ENCODE measurements around the gene SH3RF3. TPM values are rescaled to one million over a fixed set of nuclear protein-coding genes. Genes with fewer than 3 reads are reported as not detected.
A peak's percentile ranks its signal among the peaks of the same experiment; 100 is the strongest.

The SH3RF3 gene
- total and polyA plus RNA-seq, 2 of the 13 experiments (the other 11 are each of a cell fraction or from before 2014, with no cell fraction given) = 0.04 TPM; not detected in 1

DNA sequence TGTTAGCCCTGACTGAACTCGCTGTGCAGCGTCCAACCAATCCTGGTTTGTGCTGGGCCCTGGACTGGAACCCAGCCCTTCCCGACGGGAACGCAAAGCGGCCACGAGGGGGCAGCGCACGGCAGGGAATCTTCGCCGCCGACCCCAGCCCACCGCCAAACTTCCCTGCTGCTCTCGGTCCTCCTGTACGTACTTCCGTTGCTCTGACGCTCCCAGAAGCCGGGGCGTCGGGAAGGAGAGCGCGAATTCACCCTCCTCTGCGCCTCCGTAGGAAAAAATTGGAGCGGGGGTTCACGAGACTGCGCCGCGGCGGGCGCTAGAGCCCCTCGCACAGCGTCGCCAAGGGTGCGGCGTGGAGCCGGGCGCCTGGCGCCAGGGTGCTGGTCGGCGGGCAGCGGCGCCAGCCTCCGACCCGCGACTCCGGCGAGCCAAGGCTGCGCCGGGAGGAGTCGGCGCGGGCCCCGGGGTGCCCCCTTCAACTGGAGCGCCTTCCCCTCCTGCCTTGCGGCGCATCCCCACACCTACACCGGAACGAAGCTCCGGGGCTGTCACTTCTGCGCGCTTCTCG lies 873 bp upstream of the SH3RF3 start (continued):
- TF ChIP-seq, protein P1, sequence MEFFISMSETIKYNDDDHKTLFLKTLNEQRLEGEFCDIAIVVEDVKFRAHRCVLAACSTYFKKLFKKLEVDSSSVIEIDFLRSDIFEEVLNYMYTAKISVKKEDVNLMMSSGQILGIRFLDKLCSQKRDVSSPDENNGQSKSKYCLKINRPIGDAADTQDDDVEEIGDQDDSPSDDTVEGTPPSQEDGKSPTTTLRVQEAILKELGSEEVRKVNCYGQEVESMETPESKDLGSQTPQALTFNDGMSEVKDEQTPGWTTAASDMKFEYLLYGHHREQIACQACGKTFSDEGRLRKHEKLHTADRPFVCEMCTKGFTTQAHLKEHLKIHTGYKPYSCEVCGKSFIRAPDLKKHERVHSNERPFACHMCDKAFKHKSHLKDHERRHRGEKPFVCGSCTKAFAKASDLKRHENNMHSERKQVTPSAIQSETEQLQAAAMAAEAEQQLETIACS (CRISPR knock-in tag; IDR thresholded peaks at IDR 0.05) = peak; percentile 27; the same call in 1 of the 2 replicates
- peak; percentile 98 for TF ChIP-seq STAG1 (CRISPR knock-in tag; IDR thresholded peaks at IDR 0.05)
- no peak for TF ChIP-seq CEBPG (CRISPR knock-in tag; IDR thresholded peaks at IDR 0.05)
- TF ChIP-seq, protein P2, sequence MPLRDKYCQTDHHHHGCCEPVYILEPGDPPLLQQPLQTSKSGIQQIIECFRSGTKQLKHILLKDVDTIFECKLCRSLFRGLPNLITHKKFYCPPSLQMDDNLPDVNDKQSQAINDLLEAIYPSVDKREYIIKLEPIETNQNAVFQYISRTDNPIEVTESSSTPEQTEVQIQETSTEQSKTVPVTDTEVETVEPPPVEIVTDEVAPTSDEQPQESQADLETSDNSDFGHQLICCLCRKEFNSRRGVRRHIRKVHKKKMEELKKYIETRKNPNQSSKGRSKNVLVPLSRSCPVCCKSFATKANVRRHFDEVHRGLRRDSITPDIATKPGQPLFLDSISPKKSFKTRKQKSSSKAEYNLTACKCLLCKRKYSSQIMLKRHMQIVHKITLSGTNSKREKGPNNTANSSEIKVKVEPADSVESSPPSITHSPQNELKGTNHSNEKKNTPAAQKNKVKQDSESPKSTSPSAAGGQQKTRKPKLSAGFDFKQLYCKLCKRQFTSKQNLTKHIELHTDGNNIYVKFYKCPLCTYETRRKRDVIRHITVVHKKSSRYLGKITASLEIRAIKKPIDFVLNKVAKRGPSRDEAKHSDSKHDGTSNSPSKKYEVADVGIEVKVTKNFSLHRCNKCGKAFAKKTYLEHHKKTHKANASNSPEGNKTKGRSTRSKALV (CRISPR knock-in tag; IDR thresholded peaks at IDR 0.05) = peak; percentile 84; the same call in 1 of the 2 replicates
- TF ChIP-seq KDM2A (CRISPR knock-in tag; IDR thresholded peaks at IDR 0.05; ENCODE audit: borderline replicate concordance, low read depth) = peak; percentile 77
- 0 out of 2 replicates have a peak, but pooled peaks have one; percentile 76 for TF ChIP-seq DNMT1 (CRISPR knock-in tag; IDR thresholded peaks at IDR 0.05)
- TF ChIP-seq ZNF543 (CRISPR knock-in tag; IDR thresholded peaks at IDR 0.05) = no peak
- TF ChIP-seq, protein P3, sequence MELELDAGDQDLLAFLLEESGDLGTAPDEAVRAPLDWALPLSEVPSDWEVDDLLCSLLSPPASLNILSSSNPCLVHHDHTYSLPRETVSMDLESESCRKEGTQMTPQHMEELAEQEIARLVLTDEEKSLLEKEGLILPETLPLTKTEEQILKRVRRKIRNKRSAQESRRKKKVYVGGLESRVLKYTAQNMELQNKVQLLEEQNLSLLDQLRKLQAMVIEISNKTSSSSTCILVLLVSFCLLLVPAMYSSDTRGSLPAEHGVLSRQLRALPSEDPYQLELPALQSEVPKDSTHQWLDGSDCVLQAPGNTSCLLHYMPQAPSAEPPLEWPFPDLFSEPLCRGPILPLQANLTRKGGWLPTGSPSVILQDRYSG (CRISPR knock-in tag; IDR thresholded peaks at IDR 0.05) = 0 out of 2 replicates have a peak, but pooled peaks have one; percentile 38
- TF ChIP-seq MED1 (CRISPR knock-in tag; IDR thresholded peaks at IDR 0.05) = 0 out of 2 replicates have a peak, but pooled peaks have one; percentile 10
- TF ChIP-seq GATAD2A (CRISPR knock-in tag; IDR thresholded peaks at IDR 0.05) = peak; percentile 32; the same call in 1 of the 2 replicates
- no peak for TF ChIP-seq NCOA5 (CRISPR knock-in tag; IDR thresholded peaks at IDR 0.05)
- peak; percentile 99 for TF ChIP-seq ZNF768 (CRISPR knock-in tag; IDR thresholded peaks at IDR 0.05)
- TF ChIP-seq, protein P4, sequence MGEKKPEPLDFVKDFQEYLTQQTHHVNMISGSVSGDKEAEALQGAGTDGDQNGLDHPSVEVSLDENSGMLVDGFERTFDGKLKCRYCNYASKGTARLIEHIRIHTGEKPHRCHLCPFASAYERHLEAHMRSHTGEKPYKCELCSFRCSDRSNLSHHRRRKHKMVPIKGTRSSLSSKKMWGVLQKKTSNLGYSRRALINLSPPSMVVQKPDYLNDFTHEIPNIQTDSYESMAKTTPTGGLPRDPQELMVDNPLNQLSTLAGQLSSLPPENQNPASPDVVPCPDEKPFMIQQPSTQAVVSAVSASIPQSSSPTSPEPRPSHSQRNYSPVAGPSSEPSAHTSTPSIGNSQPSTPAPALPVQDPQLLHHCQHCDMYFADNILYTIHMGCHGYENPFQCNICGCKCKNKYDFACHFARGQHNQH (CRISPR knock-in tag; IDR thresholded peaks at IDR 0.05) = peak; percentile 13; the same call in 1 of the 2 replicates
- TF ChIP-seq, protein P5, sequence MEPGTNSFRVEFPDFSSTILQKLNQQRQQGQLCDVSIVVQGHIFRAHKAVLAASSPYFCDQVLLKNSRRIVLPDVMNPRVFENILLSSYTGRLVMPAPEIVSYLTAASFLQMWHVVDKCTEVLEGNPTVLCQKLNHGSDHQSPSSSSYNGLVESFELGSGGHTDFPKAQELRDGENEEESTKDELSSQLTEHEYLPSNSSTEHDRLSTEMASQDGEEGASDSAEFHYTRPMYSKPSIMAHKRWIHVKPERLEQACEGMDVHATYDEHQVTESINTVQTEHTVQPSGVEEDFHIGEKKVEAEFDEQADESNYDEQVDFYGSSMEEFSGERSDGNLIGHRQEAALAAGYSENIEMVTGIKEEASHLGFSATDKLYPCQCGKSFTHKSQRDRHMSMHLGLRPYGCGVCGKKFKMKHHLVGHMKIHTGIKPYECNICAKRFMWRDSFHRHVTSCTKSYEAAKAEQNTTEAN (CRISPR knock-in tag; conservative IDR thresholded peaks at IDR 0.05) = peak; percentile 53; the same call in 1 of the 2 replicates
- peak; percentile 83 for TF ChIP-seq GABPB1 (CRISPR knock-in tag; IDR thresholded peaks at IDR 0.05)
- TF ChIP-seq SIX4 (CRISPR knock-in tag; IDR thresholded peaks at IDR 0.05) = no peak
- TF ChIP-seq FOXO1 (CRISPR knock-in tag; IDR thresholded peaks at IDR 0.05) = peak; percentile 52
- TF ChIP-seq, protein P6, sequence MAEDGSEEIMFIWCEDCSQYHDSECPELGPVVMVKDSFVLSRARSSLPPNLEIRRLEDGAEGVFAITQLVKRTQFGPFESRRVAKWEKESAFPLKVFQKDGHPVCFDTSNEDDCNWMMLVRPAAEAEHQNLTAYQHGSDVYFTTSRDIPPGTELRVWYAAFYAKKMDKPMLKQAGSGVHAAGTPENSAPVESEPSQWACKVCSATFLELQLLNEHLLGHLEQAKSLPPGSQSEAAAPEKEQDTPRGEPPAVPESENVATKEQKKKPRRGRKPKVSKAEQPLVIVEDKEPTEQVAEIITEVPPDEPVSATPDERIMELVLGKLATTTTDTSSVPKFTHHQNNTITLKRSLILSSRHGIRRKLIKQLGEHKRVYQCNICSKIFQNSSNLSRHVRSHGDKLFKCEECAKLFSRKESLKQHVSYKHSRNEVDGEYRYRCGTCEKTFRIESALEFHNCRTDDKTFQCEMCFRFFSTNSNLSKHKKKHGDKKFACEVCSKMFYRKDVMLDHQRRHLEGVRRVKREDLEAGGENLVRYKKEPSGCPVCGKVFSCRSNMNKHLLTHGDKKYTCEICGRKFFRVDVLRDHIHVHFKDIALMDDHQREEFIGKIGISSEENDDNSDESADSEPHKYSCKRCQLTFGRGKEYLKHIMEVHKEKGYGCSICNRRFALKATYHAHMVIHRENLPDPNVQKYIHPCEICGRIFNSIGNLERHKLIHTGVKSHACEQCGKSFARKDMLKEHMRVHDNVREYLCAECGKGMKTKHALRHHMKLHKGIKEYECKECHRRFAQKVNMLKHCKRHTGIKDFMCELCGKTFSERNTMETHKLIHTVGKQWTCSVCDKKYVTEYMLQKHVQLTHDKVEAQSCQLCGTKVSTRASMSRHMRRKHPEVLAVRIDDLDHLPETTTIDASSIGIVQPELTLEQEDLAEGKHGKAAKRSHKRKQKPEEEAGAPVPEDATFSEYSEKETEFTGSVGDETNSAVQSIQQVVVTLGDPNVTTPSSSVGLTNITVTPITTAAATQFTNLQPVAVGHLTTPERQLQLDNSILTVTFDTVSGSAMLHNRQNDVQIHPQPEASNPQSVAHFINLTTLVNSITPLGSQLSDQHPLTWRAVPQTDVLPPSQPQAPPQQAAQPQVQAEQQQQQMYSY (CRISPR knock-in tag; IDR thresholded peaks at IDR 0.05) = peak; percentile 74
- TF ChIP-seq ZNF672 (CRISPR knock-in tag; IDR thresholded peaks at IDR 0.05) = 0 out of 2 replicates have a peak, but pooled peaks have one; percentile 24
- no peak for TF ChIP-seq ZNF282 (IDR thresholded peaks at IDR 0.05; ENCODE audit: partially characterized antibody)
